ENCODE measurements around the gene MLX.
"Not testable (repeated sequence)": the region's sequence is repeated elsewhere in the genome, so short reads cannot be mapped to it uniquely, and the experiment has no call there.

MLX gene

GRCh38 chr17:42617956-42618431, 51.1 kb downstream of the MLX start:
- Histone ChIP-seq H3K4me3 (no peak overlapping the region), H3K4me1 (no peaks in the 10 kb centered on the region), H3K9me3 (no peaks in the 10 kb centered on the region), H3K36me3 (replicated peaks) (peaks cover 23% of the 10 kb centered on the region), H3K27me3 (ENCODE audit: low read depth) (no peaks in the 10 kb centered on the region)
- in situ Hi-C loops (cut with MboI; ENCODE audit: low sequenced_read_pairs) = no loop called here
- DNase-seq (ENCODE audit: low spot score in 2 of 2) = no peak

DNA sequence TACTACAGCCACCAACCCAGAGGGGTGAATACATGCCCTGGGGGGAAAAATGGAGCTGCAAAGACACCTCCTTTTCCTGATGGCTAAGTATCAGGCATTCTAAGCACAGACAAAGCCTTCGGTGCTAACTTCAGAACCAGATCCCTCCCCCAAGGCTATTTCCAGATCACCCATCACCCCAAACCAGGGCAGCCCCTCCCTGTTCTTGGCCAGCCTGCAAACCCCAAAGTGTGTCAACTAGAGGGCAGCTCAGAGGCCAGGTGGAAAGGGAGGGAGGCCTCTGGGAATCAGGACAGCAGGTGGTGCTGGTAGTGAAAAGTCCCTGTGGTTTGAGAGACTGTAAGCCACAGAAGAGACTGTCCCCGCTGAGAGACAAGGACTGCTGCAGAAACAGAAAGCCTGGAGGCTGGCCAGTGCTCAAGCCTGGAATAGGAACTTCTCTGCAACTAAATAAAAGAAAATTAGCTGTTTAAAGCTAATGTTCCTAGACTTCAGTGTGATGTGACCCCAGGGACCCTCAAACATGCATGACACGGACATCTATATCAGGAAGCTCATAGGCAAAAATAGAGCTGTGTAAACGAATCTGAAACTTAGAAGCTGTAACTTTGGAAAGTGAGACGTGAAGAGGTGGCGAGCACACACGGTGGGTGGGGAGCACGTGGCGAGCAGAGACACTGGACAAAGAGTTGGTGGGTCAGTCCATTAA, 51.7 kb downstream of the MLX start:
- Histone ChIP-seq H3K36me3 (replicated peaks) (peaks cover 17% of the 10 kb centered on the region), H3K27me3 (ENCODE audit: low read depth) (no peaks in the 10 kb centered on the region), H3K9me3 (no peaks in the 10 kb centered on the region), H3K4me1 (no peaks in the 10 kb centered on the region), H3K4me3 (no peak overlapping the region)
- no peak for DNase-seq (ENCODE audit: low spot score in 2 of 2)
- in situ Hi-C loops (cut with MboI; ENCODE audit: low sequenced_read_pairs) = no loop called here

DNA sequence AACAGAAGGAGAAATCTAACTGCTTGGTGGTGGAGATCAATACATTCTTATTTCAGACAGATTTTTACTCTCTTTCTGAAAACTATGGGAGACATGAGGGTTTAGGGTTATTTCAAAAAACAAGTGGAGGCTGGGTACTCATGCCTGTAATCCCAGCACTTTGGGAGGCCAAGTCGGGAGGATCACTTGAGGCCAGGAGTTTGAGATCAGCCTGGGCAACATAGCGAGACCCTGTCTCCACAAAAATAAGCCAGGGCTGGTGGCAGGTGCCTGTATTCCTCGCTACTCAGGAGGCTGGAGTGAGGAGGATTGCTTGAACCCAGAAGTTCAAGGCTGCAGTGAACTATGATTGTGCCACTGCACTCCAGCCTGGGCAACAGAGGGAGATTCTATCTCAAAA, 55.1 kb downstream of the MLX start:
- H3K9me3 ChIP-seq; H3K4me1 ChIP-seq; in situ Hi-C loops (cut with MboI; ENCODE audit: low sequenced_read_pairs); DNase-seq (ENCODE audit: low spot score in 2 of 2); H3K36me3 ChIP-seq (replicated peaks); H3K4me3 ChIP-seq; H3K27me3 ChIP-seq (ENCODE audit: low read depth): not testable (repeated sequence)
